Mesangial cell (primary cell): ENCODE results near the gene SATL1. TPM values are rescaled to one million over a fixed set of nuclear protein-coding genes. Genes with fewer than 3 reads are reported as not detected.

Experiments used
- total RNA-seq: library from RNA; depleted of rRNA; stranded (reverse); fragments of >200 nt; gene quantifications from 2 replicates; pipeline ENCODE4 v1.2.3, GENCODE V29; 2015

The SATL1 gene, protein sequence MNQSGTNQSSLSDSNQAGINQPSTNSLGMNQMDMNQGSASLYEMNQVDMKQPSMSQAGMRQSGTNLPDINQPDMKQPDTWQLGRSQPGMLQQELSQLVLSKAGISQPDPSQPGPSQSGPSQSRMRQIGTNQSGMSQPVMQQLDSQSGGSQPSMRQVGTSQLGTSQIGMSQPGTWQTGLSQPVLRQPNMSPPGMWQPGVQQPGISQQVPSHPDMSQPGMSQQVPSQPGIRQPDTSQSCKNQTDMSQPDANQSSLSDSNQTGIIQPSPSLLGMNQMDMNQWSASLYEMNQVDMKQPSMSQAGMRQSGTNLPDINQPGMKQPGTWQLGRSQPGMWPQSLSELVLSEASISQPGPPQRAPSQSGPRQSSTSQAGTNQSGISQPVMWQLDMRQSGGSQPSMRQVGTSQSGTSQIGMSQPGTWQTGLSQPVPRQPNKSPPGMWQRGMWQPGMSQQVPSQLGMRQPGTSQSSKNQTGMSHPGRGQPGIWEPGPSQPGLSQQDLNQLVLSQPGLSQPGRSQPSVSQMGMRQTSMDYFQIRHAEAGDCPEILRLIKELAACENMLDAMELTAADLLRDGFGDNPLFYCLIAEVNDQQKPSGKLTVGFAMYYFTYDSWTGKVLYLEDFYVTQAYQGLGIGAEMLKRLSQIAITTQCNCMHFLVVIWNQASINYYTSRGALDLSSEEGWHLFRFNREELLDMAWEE
- total RNA-seq: not detected in 2 replicates

DNA sequence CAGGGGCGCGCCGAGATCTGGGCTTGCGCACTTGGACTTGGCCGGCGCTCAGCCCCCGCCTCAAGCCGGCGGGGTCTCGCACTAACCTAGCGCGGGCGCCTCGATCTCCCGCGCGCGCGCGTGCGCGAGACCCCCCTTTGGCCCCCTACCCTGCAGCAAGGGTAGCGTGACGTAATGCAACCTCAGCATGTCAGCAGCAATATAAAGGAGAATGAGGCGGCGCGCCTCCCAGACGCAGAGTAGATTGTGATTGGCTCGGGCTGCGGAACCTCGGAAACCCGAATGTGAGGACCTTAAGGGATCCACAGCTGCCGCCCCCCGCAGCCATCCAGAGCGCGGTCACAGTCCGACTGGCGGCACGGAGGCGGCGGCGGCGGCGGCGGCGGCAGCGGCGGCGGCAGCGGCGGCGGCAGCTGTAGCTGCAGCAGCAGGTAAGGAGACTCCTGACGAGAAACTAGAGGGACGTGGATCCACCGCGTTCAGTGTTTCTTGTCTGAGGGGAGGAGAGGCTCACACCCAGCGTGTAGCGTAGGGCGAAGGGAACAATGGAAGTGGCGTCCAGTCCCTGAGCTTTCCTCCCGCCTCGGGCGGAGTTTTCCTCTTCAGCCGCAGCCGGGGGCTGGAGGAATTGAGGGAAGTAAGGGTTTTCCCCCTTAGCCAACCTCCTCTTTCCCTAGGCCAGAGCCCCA, at the start of gene SATL1, which contains the start of gene ZNF711:
Gene SATL1 (minus strand): TSS at position 19 of the 689 bp plus-strand sequence. CDS start 134,811 bp downstream, outside the sequence.
Gene ZNF711 (plus strand): TSS at position 231 of the 689 bp plus-strand sequence. CDS start 3,582 bp downstream, outside the sequence.

Other genes with a start within 250 kb of the SATL1 start
- 3.4 and 6.6 TPM in 2 replicates for gene APOOL, start 239.9 kb downstream of the SATL1 start, total RNA-seq
- gene ZNF711, start 212 bp upstream of the SATL1 start, total RNA-seq: 1.8 and 4.3 TPM in 2 replicates
- gene POF1B, start 135.9 kb upstream of the SATL1 start, total RNA-seq: not detected in 2 replicates